ENCODE data around the gene METRN.

DNA sequence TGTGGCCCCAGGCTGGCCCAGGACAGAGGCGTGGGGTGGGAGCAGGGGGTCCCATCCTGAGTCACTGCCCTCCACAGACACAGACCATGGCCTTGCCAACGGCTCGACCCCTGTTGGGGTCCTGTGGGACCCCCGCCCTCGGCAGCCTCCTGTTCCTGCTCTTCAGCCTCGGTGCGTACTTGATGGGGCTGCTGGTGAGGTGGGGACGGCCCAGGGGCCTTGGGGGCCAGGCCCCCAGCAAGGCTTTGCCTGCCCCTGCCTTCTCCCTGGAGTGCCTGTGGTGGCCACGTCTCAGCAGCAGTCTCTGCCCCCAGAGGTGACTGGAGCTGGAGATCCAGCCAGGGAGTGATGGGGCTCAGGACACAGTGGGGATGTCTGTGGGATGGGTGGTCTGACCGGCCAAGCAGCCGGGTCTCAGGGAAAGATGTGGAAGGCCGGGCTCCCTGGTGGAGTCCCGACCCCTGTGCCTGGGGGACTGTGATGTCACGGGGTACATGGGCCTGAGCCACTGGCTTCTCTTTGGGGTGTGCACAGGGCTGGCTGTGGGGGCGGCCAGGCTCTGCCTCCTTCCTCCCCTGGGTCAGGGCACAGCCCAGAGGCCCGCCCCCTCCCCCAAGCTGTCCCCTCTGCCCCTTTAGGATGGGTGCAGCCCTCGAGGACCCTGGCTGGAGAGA lies 47.8 kb downstream of the METRN start:
- TF ChIP-seq, protein P1, sequence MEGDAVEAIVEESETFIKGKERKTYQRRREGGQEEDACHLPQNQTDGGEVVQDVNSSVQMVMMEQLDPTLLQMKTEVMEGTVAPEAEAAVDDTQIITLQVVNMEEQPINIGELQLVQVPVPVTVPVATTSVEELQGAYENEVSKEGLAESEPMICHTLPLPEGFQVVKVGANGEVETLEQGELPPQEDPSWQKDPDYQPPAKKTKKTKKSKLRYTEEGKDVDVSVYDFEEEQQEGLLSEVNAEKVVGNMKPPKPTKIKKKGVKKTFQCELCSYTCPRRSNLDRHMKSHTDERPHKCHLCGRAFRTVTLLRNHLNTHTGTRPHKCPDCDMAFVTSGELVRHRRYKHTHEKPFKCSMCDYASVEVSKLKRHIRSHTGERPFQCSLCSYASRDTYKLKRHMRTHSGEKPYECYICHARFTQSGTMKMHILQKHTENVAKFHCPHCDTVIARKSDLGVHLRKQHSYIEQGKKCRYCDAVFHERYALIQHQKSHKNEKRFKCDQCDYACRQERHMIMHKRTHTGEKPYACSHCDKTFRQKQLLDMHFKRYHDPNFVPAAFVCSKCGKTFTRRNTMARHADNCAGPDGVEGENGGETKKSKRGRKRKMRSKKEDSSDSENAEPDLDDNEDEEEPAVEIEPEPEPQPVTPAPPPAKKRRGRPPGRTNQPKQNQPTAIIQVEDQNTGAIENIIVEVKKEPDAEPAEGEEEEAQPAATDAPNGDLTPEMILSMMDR (conservative IDR thresholded peaks at IDR 0.05; ENCODE audit: low read depth, low read length) = no peak
- TF ChIP-seq, protein P2, sequence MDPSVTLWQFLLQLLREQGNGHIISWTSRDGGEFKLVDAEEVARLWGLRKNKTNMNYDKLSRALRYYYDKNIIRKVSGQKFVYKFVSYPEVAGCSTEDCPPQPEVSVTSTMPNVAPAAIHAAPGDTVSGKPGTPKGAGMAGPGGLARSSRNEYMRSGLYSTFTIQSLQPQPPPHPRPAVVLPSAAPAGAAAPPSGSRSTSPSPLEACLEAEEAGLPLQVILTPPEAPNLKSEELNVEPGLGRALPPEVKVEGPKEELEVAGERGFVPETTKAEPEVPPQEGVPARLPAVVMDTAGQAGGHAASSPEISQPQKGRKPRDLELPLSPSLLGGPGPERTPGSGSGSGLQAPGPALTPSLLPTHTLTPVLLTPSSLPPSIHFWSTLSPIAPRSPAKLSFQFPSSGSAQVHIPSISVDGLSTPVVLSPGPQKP (IDR thresholded peaks at IDR 0.05; ENCODE audit: borderline replicate concordance, low read depth, low read length) = no peak
- no peak for TF ChIP-seq MAFK (IDR thresholded peaks at IDR 0.05; ENCODE audit: low read depth, low read length)
- no peak for TF ChIP-seq POLR2A (IDR thresholded peaks at IDR 0.05; ENCODE audit: low read depth, low read length)
- TF ChIP-seq RCOR1 (IDR thresholded peaks at IDR 0.05; ENCODE audit: insufficient replicate concordance, low read length) = no peak
- TF ChIP-seq CHD1 (IDR thresholded peaks at IDR 0.05; ENCODE audit: low read depth, low read length) = no peak
- TF ChIP-seq FOS (IDR thresholded peaks at IDR 0.05; ENCODE audit: low read depth, low read length) = no peak
- TF ChIP-seq, protein P3, sequence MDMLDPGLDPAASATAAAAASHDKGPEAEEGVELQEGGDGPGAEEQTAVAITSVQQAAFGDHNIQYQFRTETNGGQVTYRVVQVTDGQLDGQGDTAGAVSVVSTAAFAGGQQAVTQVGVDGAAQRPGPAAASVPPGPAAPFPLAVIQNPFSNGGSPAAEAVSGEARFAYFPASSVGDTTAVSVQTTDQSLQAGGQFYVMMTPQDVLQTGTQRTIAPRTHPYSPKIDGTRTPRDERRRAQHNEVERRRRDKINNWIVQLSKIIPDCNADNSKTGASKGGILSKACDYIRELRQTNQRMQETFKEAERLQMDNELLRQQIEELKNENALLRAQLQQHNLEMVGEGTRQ (IDR thresholded peaks at IDR 0.05; ENCODE audit: low read depth, low read length) = no peak
- TF ChIP-seq RFX5 (IDR thresholded peaks at IDR 0.05; ENCODE audit: low read depth, low read length) = no peak
